Body of pancreas (tissue), 4 donors: Measurements from ENCODE around the gene WDFY3.

Experiments used
- CTCF ChIP-seq, 7 experiments: fragments of 450-650 bp in 4 of 7; fragments of 200-600 bp in 3 of 7; sonication (generic) in 3 of 7; IDR thresholded peaks; one replicate each; pipeline ENCODE4 v1.5.1; 2016 to 2019; ENCODE audit warnings: antibody characterized with exemption in 7 of 7
- POLR2A ChIP-seq, 3 donors: fragments of 450-650 bp; IDR thresholded peaks; one replicate each; pipeline ENCODE4 v1.6.1; 2016; ENCODE audit warnings: antibody characterized with exemption in 3 of 3, mild to moderate bottlenecking in 2 of 3

DNA sequence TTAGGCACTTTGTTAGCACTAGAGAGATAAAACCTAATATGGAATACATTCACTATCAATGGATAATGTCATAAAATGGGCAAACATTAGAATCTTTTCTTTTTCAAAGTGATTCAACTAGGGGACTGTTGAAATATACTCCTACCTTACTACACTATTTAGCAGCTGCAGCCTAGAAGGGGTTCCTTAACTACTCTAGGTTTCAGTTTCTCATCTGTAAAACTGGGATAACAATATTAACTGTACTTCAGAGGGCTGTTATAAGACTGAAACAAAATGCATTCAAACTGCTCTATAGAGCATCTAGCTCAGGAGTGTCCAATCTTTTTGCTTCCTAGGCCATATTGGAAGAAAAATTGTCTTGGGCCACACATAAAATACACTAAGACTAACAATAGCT, 236.1 kb downstream of the WDFY3 start:
- TF ChIP-seq CTCF (IDR thresholded peaks at IDR 0.05) (no peak), POLR2A (IDR thresholded peaks at IDR 0.05) (no peak)
